Measurements from ENCODE around the gene QTRT2. TPM values are rescaled to one million over a fixed set of nuclear protein-coding genes. Genes with fewer than 3 reads are reported as not detected.

The QTRT2 gene
- total and polyA plus RNA-seq, 2 experiments from 2014 or later: 32.3 to 66.5 TPM

GRCh38 chr3:114093596-114093995 is 37.1 kb downstream of the QTRT2 start:
- TF ChIP-seq ZNF114 (CRISPR knock-in tag; IDR thresholded peaks at IDR 0.05) (no peak), REST (IDR thresholded peaks at IDR 0.05; ENCODE audit: unreplicated experiment) (no peak), POLR2AphosphoS5 (IDR thresholded peaks at IDR 0.05; ENCODE audit: low read depth) (no peak), NANOG (IDR thresholded peaks at IDR 0.05; ENCODE audit: borderline replicate concordance) (no peak), EZH2 (IDR thresholded peaks at IDR 0.05; ENCODE audit: low read depth, unreplicated experiment) (no peak), JUNB (IDR thresholded peaks at IDR 0.05; ENCODE audit: unreplicated experiment) (no peak), CREB1 (CRISPR knock-in tag; IDR thresholded peaks at IDR 0.05; ENCODE audit: low read depth) (no peak), EZH2phosphoT487 (IDR thresholded peaks at IDR 0.05; ENCODE audit: unreplicated experiment) (no peak), ZNF331 (CRISPR knock-in tag; IDR thresholded peaks at IDR 0.05; ENCODE audit: low read depth) (no peak), STAT1 (IDR thresholded peaks at IDR 0.05; ENCODE audit: unreplicated experiment) (no peak)
- TF ChIP-seq, protein P1, sequence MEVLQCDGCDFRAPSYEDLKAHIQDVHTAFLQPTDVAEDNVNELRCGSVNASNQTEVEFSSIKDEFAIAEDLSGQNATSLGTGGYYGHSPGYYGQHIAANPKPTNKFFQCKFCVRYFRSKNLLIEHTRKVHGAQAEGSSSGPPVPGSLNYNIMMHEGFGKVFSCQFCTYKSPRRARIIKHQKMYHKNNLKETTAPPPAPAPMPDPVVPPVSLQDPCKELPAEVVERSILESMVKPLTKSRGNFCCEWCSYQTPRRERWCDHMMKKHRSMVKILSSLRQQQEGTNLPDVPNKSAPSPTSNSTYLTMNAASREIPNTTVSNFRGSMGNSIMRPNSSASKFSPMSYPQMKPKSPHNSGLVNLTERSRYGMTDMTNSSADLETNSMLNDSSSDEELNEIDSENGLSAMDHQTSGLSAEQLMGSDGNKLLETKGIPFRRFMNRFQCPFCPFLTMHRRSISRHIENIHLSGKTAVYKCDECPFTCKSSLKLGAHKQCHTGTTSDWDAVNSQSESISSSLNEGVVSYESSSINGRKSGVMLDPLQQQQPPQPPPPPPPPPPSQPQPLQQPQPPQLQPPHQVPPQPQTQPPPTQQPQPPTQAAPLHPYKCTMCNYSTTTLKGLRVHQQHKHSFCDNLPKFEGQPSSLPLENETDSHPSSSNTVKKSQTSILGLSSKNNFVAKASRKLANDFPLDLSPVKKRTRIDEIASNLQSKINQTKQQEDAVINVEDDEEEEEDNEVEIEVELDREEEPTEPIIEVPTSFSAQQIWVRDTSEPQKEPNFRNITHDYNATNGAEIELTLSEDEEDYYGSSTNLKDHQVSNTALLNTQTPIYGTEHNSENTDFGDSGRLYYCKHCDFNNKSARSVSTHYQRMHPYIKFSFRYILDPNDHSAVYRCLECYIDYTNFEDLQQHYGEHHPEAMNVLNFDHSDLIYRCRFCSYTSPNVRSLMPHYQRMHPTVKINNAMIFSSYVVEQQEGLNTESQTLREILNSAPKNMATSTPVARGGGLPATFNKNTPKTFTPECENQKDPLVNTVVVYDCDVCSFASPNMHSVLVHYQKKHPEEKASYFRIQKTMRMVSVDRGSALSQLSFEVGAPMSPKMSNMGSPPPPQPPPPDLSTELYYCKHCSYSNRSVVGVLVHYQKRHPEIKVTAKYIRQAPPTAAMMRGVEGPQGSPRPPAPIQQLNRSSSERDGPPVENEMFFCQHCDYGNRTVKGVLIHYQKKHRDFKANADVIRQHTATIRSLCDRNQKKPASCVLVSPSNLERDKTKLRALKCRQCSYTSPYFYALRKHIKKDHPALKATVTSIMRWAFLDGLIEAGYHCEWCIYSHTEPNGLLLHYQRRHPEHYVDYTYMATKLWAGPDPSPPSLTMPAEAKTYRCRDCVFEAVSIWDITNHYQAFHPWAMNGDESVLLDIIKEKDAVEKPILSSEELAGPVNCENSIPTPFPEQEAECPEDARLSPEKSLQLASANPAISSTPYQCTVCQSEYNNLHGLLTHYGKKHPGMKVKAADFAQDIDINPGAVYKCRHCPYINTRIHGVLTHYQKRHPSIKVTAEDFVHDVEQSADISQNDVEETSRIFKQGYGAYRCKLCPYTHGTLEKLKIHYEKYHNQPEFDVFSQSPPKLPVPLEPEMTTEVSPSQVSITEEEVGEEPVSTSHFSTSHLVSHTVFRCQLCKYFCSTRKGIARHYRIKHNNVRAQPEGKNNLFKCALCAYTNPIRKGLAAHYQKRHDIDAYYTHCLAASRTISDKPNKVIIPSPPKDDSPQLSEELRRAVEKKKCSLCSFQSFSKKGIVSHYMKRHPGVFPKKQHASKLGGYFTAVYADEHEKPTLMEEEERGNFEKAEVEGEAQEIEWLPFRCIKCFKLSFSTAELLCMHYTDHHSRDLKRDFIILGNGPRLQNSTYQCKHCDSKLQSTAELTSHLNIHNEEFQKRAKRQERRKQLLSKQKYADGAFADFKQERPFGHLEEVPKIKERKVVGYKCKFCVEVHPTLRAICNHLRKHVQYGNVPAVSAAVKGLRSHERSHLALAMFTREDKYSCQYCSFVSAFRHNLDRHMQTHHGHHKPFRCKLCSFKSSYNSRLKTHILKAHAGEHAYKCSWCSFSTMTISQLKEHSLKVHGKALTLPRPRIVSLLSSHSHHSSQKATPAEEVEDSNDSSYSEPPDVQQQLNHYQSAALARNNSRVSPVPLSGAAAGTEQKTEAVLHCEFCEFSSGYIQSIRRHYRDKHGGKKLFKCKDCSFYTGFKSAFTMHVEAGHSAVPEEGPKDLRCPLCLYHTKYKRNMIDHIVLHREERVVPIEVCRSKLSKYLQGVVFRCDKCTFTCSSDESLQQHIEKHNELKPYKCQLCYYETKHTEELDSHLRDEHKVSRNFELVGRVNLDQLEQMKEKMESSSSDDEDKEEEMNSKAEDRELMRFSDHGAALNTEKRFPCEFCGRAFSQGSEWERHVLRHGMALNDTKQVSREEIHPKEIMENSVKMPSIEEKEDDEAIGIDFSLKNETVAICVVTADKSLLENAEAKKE (CRISPR knock-in tag; IDR thresholded peaks at IDR 0.05): no peak
- TF ChIP-seq, protein P2, sequence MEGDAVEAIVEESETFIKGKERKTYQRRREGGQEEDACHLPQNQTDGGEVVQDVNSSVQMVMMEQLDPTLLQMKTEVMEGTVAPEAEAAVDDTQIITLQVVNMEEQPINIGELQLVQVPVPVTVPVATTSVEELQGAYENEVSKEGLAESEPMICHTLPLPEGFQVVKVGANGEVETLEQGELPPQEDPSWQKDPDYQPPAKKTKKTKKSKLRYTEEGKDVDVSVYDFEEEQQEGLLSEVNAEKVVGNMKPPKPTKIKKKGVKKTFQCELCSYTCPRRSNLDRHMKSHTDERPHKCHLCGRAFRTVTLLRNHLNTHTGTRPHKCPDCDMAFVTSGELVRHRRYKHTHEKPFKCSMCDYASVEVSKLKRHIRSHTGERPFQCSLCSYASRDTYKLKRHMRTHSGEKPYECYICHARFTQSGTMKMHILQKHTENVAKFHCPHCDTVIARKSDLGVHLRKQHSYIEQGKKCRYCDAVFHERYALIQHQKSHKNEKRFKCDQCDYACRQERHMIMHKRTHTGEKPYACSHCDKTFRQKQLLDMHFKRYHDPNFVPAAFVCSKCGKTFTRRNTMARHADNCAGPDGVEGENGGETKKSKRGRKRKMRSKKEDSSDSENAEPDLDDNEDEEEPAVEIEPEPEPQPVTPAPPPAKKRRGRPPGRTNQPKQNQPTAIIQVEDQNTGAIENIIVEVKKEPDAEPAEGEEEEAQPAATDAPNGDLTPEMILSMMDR (conservative IDR thresholded peaks at IDR 0.05; ENCODE audit: low read depth in 2 of 2): no peak
- TF ChIP-seq, protein P3, sequence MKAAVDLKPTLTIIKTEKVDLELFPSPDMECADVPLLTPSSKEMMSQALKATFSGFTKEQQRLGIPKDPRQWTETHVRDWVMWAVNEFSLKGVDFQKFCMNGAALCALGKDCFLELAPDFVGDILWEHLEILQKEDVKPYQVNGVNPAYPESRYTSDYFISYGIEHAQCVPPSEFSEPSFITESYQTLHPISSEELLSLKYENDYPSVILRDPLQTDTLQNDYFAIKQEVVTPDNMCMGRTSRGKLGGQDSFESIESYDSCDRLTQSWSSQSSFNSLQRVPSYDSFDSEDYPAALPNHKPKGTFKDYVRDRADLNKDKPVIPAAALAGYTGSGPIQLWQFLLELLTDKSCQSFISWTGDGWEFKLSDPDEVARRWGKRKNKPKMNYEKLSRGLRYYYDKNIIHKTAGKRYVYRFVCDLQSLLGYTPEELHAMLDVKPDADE (IDR thresholded peaks at IDR 0.05): no peak
- ATAC-seq: no peak
- Mint-ChIP-seq H3K4me3 (no peak overlapping the region), H3K9me3 (no peaks in the 10 kb centered on the region), H3K27me3 (ENCODE audit: insufficient read depth, low read depth, poor library complexity) (no peaks in the 10 kb centered on the region), H3K36me3 (ENCODE audit: low read depth) (peaks cover under 1% of the 10 kb centered on the region; the same call in 2 of the 3 replicates), H3K27ac (no peak overlapping the region), H3K4me1 (peaks cover 10% of the 10 kb centered on the region)
- Histone ChIP-seq H3K36me3 (ENCODE audit: insufficient read depth) (no peaks in the 10 kb centered on the region), H3K9me2 (ENCODE audit: insufficient read depth) (no peaks in the 10 kb centered on the region), H3K4me2 (no peak overlapping the region), H3K79me2 (replicated peaks; ENCODE audit: insufficient read depth) (no peaks in the 10 kb centered on the region), H3K27me3 (ENCODE audit: insufficient read depth) (no peaks in the 10 kb centered on the region), H3K27ac (ENCODE audit: low read depth) (no peak overlapping the region), H3K4me3 (no peak overlapping the region), H3K4me1 (ENCODE audit: insufficient read depth) (peaks cover 18% of the 10 kb centered on the region), H4K20me1 (replicated peaks; ENCODE audit: insufficient read depth) (no peaks in the 10 kb centered on the region), H2AFZ (peak overlapping the region; percentile 84; the same call in 1 of the 2 replicates), H3F3A (replicated peaks; ENCODE audit: low read depth) (no peaks in the 10 kb centered on the region)
- DNase-seq (ENCODE audit: low spot score): no peak

Data from GM23338 (cell line).